Neutrophil (primary cell): ENCODE results near the gene ZNF146.
"Not testable (repeated sequence)": the region's sequence is repeated elsewhere in the genome, so short reads cannot be mapped to it uniquely, and the experiment has no call there.

Source experiments
- H3K27ac ChIP-seq: fragments of 200-600 bp; sonication (generic); 2 replicates; pipeline ENCODE4 v1.5.1; 2016; ENCODE audit warnings: mild to moderate bottlenecking, moderate library complexity
- H3K27me3 ChIP-seq: fragments of 200-600 bp; sonication (generic); 2 replicates; pipeline ENCODE4 v1.6.0; 2016; ENCODE audit warnings: mild to moderate bottlenecking
- H3K36me3 ChIP-seq: fragments of 200-600 bp; sonication (generic); 2 replicates; pipeline ENCODE4 v1.5.1; 2017
- H3K4me1 ChIP-seq, 2 experiments: fragments of 200-600 bp in 1 of 2; sonication (generic) in 1 of 2; 1 replicate in 1 of 2; 2 replicates in 1 of 2; pipeline versions ENCODE4 v1.5.1 to v1.6.1; 2013 to 2016; ENCODE audit warnings: low read depth in 1 of 2, low read length in 1 of 2, mild to moderate bottlenecking in 1 of 2, moderate library complexity in 1 of 2; ENCODE audit not compliant: control insufficient read depth in 1 of 2, insufficient read depth in 1 of 2
- H3K4me3 ChIP-seq, 2 experiments: fragments of 200-600 bp in 1 of 2; sonication (generic) in 1 of 2; 1 replicate in 1 of 2; 2 replicates in 1 of 2; pipeline ENCODE4 v1.5.1; 2013 to 2016; ENCODE audit warnings: low read depth in 1 of 2, low read length in 1 of 2, mild to moderate bottlenecking in 1 of 2, moderate library complexity in 1 of 2
- H3K9me3 ChIP-seq: fragments of 200-600 bp; sonication (generic); 2 replicates; pipeline ENCODE4 v1.5.1; 2016
- CTCF ChIP-seq: fragments of 200-600 bp; sonication (generic); IDR thresholded peaks from 2 replicates; pipeline ENCODE4 v1.5.1; 2016; ENCODE audit warnings: antibody characterized with exemption

The ZNF146 gene

GRCh38 chr19:36259211-36259610 lies 44.3 kb downstream of the ZNF146 start:
- no peaks in the 10 kb centered on the region for H3K4me1 ChIP-seq
- no peak overlapping the region for H3K27ac ChIP-seq
- H3K9me3 ChIP-seq: peaks cover 17% of the 10 kb centered on the region
- H3K27me3 ChIP-seq: peaks cover 13% of the 10 kb centered on the region
- no peak overlapping the region for H3K4me3 ChIP-seq
- no peak for TF ChIP-seq CTCF
- no peaks in the 10 kb centered on the region for H3K36me3 ChIP-seq

- Histone ChIP-seq H3K27me3 (no peaks in the 10 kb centered on the region), H3K9me3 (no peaks in the 10 kb centered on the region), H3K4me3 (no peak overlapping the region), H3K27ac (no peak overlapping the region), H3K4me1 (no peaks in the 10 kb centered on the region), H3K36me3 (no peaks in the 10 kb centered on the region)
- TF ChIP-seq CTCF: no peak
These were observed 50.2 kb downstream of the ZNF146 start for GRCh38 chr19:36265064-36265463.

- Histone ChIP-seq H3K27ac (no peak overlapping the region), H3K27me3 (no peaks in the 10 kb centered on the region), H3K4me1 (no peaks in the 10 kb centered on the region), H3K9me3 (no peaks in the 10 kb centered on the region), H3K36me3 (no peaks in the 10 kb centered on the region), H3K4me3 (no peak overlapping the region)
- no peak for TF ChIP-seq CTCF
These were observed 51.0 kb downstream of the ZNF146 start for GRCh38 chr19:36265856-36266374.

GRCh38 chr19:36266375-36266961 lies 51.6 kb downstream of the ZNF146 start:
- H3K4me3 ChIP-seq: no peak overlapping the region
- H3K4me1 ChIP-seq: no peaks in the 10 kb centered on the region
- no peak overlapping the region for H3K27ac ChIP-seq
- H3K9me3 ChIP-seq: no peaks in the 10 kb centered on the region
- TF ChIP-seq CTCF: no peak
- H3K27me3 ChIP-seq: no peaks in the 10 kb centered on the region
- H3K36me3 ChIP-seq: no peaks in the 10 kb centered on the region

GRCh38 chr19:36267061-36267845 lies 52.3 kb downstream of the ZNF146 start:
- H3K9me3 ChIP-seq: no peaks in the 10 kb centered on the region
- no peak for TF ChIP-seq CTCF
- H3K27me3 ChIP-seq: no peaks in the 10 kb centered on the region
- H3K36me3 ChIP-seq: no peaks in the 10 kb centered on the region
- no peak overlapping the region for H3K4me3 ChIP-seq
- H3K27ac ChIP-seq: no peak overlapping the region
- H3K4me1 ChIP-seq: no peaks in the 10 kb centered on the region

GRCh38 chr19:36268081-36268480 lies 53.2 kb downstream of the ZNF146 start:
- not testable (repeated sequence) for H3K27me3 ChIP-seq, H3K4me3 ChIP-seq, H3K27ac ChIP-seq, H3K36me3 ChIP-seq, H3K9me3 ChIP-seq, H3K4me1 ChIP-seq

GRCh38 chr19:36268591-36268990 lies 53.7 kb downstream of the ZNF146 start:
- H3K27me3 ChIP-seq, H3K4me1 ChIP-seq, H3K9me3 ChIP-seq, H3K36me3 ChIP-seq, H3K4me3 ChIP-seq, H3K27ac ChIP-seq: not testable (repeated sequence)

- not testable (repeated sequence) for H3K4me1 ChIP-seq, H3K9me3 ChIP-seq, H3K27me3 ChIP-seq, H3K4me3 ChIP-seq, H3K27ac ChIP-seq, H3K36me3 ChIP-seq
These were observed 54.4 kb downstream of the ZNF146 start for GRCh38 chr19:36269295-36269694.
